ENCODE measurements around the gene BET1L.
"Not testable (repeated sequence)": the region's sequence is repeated elsewhere in the genome, so short reads cannot be mapped to it uniquely, and the experiment has no call there.

BET1L gene

DNA sequence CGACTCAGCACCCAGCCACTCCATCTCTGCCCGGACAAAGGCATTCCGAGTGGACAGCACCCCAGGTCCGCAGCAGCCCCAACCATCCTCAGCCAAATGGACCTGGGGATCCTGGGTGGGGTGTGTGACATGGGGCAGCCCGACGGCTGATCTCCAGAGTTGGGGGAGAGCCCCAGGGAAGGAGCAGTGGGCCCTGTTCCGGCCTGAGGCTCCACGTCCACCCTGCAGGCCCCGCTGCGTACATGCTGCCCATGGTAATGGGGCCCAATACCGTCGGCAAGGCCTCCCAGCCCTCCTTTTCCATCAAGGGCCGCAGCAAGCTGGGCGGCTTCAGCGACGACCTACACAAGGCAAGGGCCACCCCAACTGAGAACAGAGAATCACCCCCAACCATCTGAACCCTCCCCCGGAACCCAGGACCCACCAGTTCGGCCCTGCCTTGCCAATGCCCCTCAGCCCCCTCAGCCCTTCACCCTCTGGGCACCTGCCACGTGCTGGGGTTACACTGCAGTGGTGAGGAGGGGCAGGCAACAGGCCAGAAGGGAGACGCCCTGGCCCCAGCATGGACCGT lies 8.9 kb downstream of the BET1L start:
- DNase-seq (ENCODE audit: insufficient read length, low spot score), result no peak
- FAIRE-seq, result no peak

- DNase-seq (ENCODE audit: insufficient read length, low spot score), result no peak
- no peak for FAIRE-seq
Observed at GRCh38 chr11:197741-198235, 9.4 kb downstream of the BET1L start.

DNA sequence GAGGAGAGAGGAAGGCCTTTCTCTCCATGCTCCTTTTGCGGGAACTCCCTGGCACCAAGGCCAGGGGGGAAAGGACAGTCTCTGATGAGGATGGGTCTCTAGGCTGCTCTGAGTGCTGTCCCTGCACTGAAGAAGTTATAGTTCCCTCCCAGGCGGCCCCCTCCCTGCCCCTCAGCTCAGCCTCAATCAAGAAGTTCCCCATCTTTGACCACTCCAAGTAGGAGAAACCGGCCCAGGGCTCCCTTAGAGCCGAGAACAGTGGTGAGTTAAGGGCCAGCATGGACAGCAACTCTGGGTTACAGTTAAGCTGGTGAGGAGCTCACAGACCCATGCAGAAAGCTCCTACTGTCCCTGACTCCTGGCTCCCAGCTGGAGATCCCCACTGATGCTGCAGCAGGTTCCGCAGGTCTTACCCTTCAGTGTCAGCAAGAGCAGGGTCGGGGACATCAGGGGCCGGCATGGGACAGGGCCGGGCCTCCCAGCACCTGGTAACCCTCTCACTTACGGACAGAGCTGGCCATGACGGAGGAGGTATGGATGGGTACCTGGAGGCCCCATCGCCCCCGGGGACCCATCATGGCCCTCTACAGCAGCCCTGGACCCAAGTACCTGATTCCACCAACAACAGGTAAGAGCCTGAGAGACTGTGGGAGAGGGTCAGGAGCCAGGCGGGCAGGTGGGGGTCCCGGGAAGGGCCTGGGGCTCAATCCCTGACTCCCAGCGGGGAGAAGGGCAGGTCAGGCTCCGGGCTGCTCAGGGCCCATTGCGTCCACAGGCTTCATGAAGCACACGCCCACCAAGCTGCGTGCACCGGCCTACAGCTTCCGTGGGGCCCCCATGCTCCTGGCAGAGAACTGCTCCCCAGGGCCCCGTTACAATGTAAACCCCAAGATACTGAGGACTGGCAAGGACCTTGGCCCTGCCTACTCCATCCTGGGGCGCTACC lies 10.1 kb downstream of the BET1L start:
- DNase-seq (ENCODE audit: insufficient read length, low spot score) (no peak), FAIRE-seq (no peak)

DNA sequence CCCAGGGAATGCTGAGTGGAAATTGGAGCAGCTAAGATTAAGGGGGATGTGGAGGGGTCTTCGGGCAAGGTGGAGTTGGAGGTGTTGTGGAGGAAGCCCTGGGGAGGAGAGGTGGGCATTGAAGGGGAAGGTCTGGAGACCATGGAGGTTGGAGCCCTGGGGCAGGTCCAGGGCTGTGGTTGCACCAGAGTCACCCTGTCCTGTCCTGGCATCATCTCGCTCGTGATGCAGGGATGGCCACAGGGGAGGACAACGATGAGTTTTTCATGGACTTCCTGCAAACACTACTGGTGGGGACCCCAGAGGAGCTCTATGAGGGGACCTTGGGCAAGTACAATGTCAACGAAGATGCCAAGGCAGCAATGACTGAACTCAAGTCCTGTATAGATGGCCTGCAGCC lies 13.7 kb downstream of the BET1L start:
- DNase-seq (ENCODE audit: insufficient read length, low spot score); FAIRE-seq: not testable (repeated sequence)

DNA sequence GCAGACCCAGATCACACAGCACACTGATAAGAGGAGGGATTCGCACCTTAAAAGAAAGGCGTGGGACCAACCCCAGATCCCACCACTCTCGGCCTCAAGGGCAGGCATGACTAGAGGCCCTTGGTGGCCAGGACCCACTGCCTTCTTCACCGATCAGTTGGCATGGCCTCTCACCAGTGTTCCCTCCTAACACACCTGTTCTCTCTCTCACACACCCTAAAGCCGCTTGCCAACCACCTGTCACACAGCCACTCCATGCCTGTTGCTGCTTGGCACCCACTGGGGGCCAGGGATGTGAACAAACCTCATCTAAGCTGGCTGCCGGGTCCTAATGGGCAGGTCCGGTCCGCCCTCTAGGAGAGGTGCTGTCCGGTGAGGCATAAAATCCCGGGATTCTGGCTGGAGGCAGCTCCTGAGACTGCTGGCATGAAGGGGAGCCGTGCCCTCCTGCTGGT lies 14.5 kb downstream of the BET1L start, which contains the start of gene SCGB1C1:
TSS of gene SCGB1C1 (plus strand) at position 405 of the 455 bp plus-strand sequence. CDS start at position 427, 22 bp downstream.
- not testable (repeated sequence) for DNase-seq (ENCODE audit: insufficient read length, low spot score); FAIRE-seq

DNA sequence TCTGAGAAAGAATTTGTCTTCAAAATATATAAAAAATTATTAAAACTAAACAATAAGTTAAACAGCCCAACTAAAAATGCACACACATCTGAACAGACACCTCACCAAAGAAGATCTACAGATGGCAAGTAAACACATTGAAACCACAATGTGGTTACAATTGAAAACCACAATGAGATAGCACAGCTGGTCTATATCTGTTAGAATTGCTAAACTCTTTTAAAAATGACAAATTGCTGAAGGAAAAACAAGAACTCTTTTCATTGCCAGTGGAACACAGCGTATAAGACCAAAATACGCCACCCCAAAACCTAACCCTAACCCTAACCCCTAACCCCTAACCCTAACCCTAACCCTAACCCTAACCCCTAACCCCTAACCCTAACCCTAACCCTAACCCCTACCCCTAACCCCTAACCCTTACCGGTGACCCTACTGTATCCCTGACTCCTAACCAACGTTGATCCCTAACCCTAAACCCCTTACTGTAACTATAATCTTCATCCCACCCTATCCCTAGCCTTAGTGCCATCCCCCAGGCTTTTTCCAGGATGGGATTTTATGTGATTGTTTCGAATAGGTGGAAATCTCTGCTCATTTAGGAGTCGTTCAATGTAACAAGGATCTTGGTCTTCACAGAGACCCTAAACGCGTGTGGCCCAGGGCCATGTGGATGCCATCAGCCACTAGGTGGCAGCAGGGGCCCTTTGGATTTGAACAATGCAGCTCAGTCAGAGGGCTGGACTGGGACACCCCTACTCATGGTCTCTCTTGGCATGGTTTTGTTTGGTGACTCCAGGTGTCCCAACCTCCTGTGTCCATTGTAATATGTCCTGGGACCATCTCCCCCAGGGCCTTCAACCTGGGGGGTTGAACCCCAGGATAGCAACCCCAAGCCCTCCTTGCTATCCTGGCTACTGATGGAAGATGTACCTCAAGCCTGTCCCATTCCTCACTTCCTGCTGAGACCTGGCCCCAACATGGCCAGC lies 15.4 kb downstream of the BET1L start:
- FAIRE-seq, result peak; percentile 99
- not testable (repeated sequence) for DNase-seq (ENCODE audit: insufficient read length, low spot score)

- peak; percentile 52 for FAIRE-seq
- not testable (repeated sequence) for DNase-seq (ENCODE audit: insufficient read length, low spot score)
Observed at GRCh38 chr11:190546-190945, 16.7 kb downstream of the BET1L start.

GRCh38 chr11:189843-190311 lies 17.3 kb downstream of the BET1L start:
- FAIRE-seq; DNase-seq (ENCODE audit: insufficient read length, low spot score): not testable (repeated sequence)

- not testable (repeated sequence) for DNase-seq (ENCODE audit: insufficient read length, low spot score)
Observed at GRCh38 chr11:189200-189783, 17.9 kb downstream of the BET1L start.

GRCh38 chr11:180242-180641 lies 27.0 kb downstream of the BET1L start:
- not testable (repeated sequence) for DNase-seq (ENCODE audit: insufficient read length, low spot score); FAIRE-seq

More at GRCh38 chr11:189200-189783, 17.9 kb downstream of the BET1L start:
- FAIRE-seq, result not testable (repeated sequence)
